Testis (tissue), 3 donors: ENCODE data around the gene EPHB1. TPM values are rescaled to one million over a fixed set of nuclear protein-coding genes. Genes with fewer than 3 reads are reported as not detected.

Experiments
- DNase-seq: peaks from one replicate; pipeline ENCODE4 v3.0.0-alpha.2; 2019
- H3K27ac ChIP-seq, 2 donors: fragments of 200-600 bp; sonication (generic); one replicate each; pipeline ENCODE4 v1.5.1; 2019
- H3K27me3 ChIP-seq: fragments of 200-600 bp; sonication (generic); one replicate; pipeline ENCODE4 v1.5.1; 2019
- H3K36me3 ChIP-seq: fragments of 200-600 bp; sonication (generic); one replicate; pipeline ENCODE4 v1.5.1; 2017; ENCODE audit warnings: low read depth; ENCODE audit errors: missing control alignments
- H3K4me1 ChIP-seq: fragments of 200-600 bp; sonication (generic); one replicate; pipeline ENCODE4 v1.5.1; 2019
- H3K4me3 ChIP-seq, 2 donors: fragments of 200-600 bp; sonication (generic); one replicate each; pipeline ENCODE4 v1.5.1; 2017 to 2019
- H3K9me3 ChIP-seq: fragments of 200-600 bp; sonication (generic); one replicate; pipeline ENCODE4 v1.5.1; 2017
- CTCF ChIP-seq, 3 experiments: fragments of 450-650 bp in 2 of 3; fragments of 200-600 bp in 1 of 3; sonication (generic) in 1 of 3; IDR thresholded peaks; one replicate each; pipeline ENCODE4 v1.5.1; 2016 to 2019; ENCODE audit warnings: antibody characterized with exemption in 3 of 3, mild to moderate bottlenecking in 2 of 3, moderate library complexity in 1 of 3
- POLR2A ChIP-seq: fragments of 450-650 bp; IDR thresholded peaks from one replicate; pipeline ENCODE4 v1.6.1; 2017; ENCODE audit warnings: antibody characterized with exemption, mild to moderate bottlenecking, moderate library complexity
- WGBS, 2 donors: methylation state at CpG; one replicate each; pipeline ENCODE4 v1.1.5; 2018; 5-methylcytosine and 5-hydroxymethylcytosine counted together
- intact Hi-C: fragments of 100-400 bp; cut with DNase I; formaldehyde crosslinking; loops from one replicate; pipeline ENCODE4 v1.15.1; 2023; ENCODE audit warnings: low total_unique reads
- polyA plus RNA-seq: library from polyadenylated mRNA; stranded (reverse); fragments of 350-450 nt; fragmentation: Illumina TruSeq; extraction: RNeasy Lipid Tissue Mini Kit (QIAGEN cat#74804); gene quantifications from one replicate; pipeline ENCODE4 v1.2.3, GENCODE V29; 2014; ENCODE audit warnings: low read depth, low replicate concordance; ENCODE audit not compliant: insufficient read depth
- total RNA-seq, 2 donors: library from RNA; depleted of rRNA; stranded (reverse); fragments of >200 nt; gene quantifications; one replicate each; pipeline ENCODE4 v1.2.3, GENCODE V29; 2016

The EPHB1 gene
- total and polyA plus RNA-seq, 3 donors from 2014 or later, result 20.8 to 37.1 (median 31.3) TPM

- DNase-seq, result no peak
- TF ChIP-seq CTCF (IDR thresholded peaks at IDR 0.05) (no peak), POLR2A (no peak)
- Histone ChIP-seq H3K9me3 (no peaks in the 10 kb centered on the region), H3K27me3 (no peaks in the 10 kb centered on the region), H3K27ac (no peak overlapping the region), H3K4me1 (no peaks in the 10 kb centered on the region), H3K36me3 (no peaks in the 10 kb centered on the region), H3K4me3 (no peak overlapping the region)
- 89 to 97% methylated on average over 5 of the region's 5 CpGs for WGBS, 2 donors
- intact Hi-C loops, result no loop called here
These were observed 454.1 kb downstream of the EPHB1 start for GRCh38 chr3:135249186-135249585.

- H3K9me3 ChIP-seq, result no peaks in the 10 kb centered on the region
- TF ChIP-seq CTCF (IDR thresholded peaks at IDR 0.05), result no peak
- no peak for TF ChIP-seq POLR2A
- no peaks in the 10 kb centered on the region for H3K4me1 ChIP-seq
- DNase-seq, result no peak
- no peaks in the 10 kb centered on the region for H3K36me3 ChIP-seq
- intact Hi-C loops, result no loop called here
- no peak overlapping the region for H3K4me3 ChIP-seq
- 89 to 100% methylated on average over 3 of the region's 3 CpGs for WGBS, 2 donors
- H3K27me3 ChIP-seq, result no peaks in the 10 kb centered on the region
- H3K27ac ChIP-seq, result no peak overlapping the region
These were observed 463.9 kb downstream of the EPHB1 start for GRCh38 chr3:135258916-135259315.

GRCh38 chr3:135260025-135260424 is 465.0 kb downstream of the EPHB1 start:
- intact Hi-C loops, result no loop called here
- Histone ChIP-seq H3K4me1 (no peaks in the 10 kb centered on the region), H3K4me3 (no peak overlapping the region), H3K27me3 (no peaks in the 10 kb centered on the region), H3K27ac (no peak overlapping the region), H3K36me3 (no peaks in the 10 kb centered on the region), H3K9me3 (no peaks in the 10 kb centered on the region)
- 76% methylated on average over 2 of the region's 2 CpGs for WGBS, 2 donors
- TF ChIP-seq CTCF (IDR thresholded peaks at IDR 0.05) (no peak), POLR2A (no peak)
- DNase-seq, result no peak

GRCh38 chr3:135261214-135261775 is 466.2 kb downstream of the EPHB1 start:
- no peaks in the 10 kb centered on the region for H3K27me3 ChIP-seq
- no peak for TF ChIP-seq CTCF (IDR thresholded peaks at IDR 0.05)
- no peak for TF ChIP-seq POLR2A
- H3K4me3 ChIP-seq, result no peak overlapping the region
- 90 to 96% methylated on average over 6 of the region's 6 CpGs for WGBS, 2 donors
- intact Hi-C loops, result no loop called here
- H3K4me1 ChIP-seq, result no peaks in the 10 kb centered on the region
- H3K9me3 ChIP-seq, result no peaks in the 10 kb centered on the region
- no peak overlapping the region for H3K27ac ChIP-seq
- no peaks in the 10 kb centered on the region for H3K36me3 ChIP-seq
- no peak for DNase-seq

GRCh38 chr3:135261916-135262315 is 466.9 kb downstream of the EPHB1 start:
- intact Hi-C loops, result no loop called here
- no peak for DNase-seq
- Histone ChIP-seq H3K27me3 (no peaks in the 10 kb centered on the region), H3K9me3 (no peaks in the 10 kb centered on the region), H3K4me1 (no peaks in the 10 kb centered on the region), H3K4me3 (no peak overlapping the region), H3K36me3 (no peaks in the 10 kb centered on the region), H3K27ac (no peak overlapping the region)
- TF ChIP-seq POLR2A (no peak), CTCF (IDR thresholded peaks at IDR 0.05) (no peak)
- 67 to 93% methylated on average over 1 of the region's 1 CpG for WGBS, 2 donors
